Measurements from ENCODE around the gene NUBPL. TPM values are rescaled to one million over a fixed set of nuclear protein-coding genes. Genes with fewer than 3 reads are reported as not detected.
"Not testable (repeated sequence)": the region's sequence is repeated elsewhere in the genome, so short reads cannot be mapped to it uniquely, and the experiment has no call there.

The NUBPL gene
- total RNA-seq, 4 donors from 2014 or later: 1.9 to 45.2 (median 11.6) TPM

DNA sequence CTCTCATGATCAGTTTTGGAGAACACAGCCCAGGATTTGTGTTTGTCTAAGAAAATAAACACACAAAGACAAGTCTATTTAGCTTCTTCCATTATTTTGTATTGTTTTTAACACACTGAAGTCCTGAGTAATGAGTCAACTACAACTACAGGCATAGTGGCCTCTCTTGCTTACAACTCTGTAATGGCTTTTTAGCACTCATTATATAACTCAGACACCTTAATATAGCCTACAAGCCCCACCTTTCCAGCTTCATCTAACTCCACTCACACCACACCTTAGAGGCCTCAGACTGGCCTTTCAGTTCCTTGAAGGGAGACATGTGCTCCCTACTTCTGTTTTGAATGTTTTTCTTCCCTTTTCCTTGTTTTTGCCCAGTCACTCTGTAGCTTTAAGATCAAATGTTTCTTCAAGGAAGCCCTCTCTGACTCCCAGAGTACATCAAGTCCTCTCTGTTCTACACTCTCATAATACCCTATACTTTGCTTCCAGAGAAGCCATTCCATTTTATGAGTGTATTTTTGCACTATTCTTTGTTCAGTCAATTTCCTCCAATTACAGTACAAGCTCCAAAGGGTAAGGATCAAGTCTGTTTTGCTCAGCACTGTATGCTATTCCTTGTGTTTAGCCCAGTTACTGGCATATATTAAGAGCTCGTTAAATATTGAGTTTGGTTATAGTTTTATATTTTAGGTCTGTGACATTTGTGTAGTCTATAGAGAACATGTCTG is 282.3 kb downstream of the NUBPL start:
- peak overlapping the region; percentile 47 to 70 (median 67) for H3K27ac ChIP-seq
- intact Hi-C loops (cut with DNase I; ENCODE audit: low total_unique reads) (no loop called here), in situ Hi-C loops (cut with MboI; ENCODE audit: low pct_ligation_motif_present in 1 of 4, low pct_unique_long_range_greater_than_20kb in 1 of 4, low sequenced_read_pairs in 3 of 4) (no loop called here)
- peak; percentile 34 for DNase-seq
- no peak for TF ChIP-seq EP300 (IDR thresholded peaks at IDR 0.05; ENCODE audit: low read depth)
- peak; percentile 28 for TF ChIP-seq POLR2A (IDR thresholded peaks at IDR 0.05)
- 71 to 75% methylated on average over 1 of the region's 1 CpG for WGBS, 2 donors (ENCODE audit: low coverage in 1 of 2)
- H3K9me3 ChIP-seq: no peaks in the 10 kb centered on the region
- no peaks in the 10 kb centered on the region for H3K36me3 ChIP-seq
- H3K27me3 ChIP-seq: no peaks in the 10 kb centered on the region
- H3K4me3 ChIP-seq: no peak overlapping the region
- H3K4me1 ChIP-seq: peaks cover 0 to 26% (median 6%) of the 10 kb centered on the region in 4 donors

DNA sequence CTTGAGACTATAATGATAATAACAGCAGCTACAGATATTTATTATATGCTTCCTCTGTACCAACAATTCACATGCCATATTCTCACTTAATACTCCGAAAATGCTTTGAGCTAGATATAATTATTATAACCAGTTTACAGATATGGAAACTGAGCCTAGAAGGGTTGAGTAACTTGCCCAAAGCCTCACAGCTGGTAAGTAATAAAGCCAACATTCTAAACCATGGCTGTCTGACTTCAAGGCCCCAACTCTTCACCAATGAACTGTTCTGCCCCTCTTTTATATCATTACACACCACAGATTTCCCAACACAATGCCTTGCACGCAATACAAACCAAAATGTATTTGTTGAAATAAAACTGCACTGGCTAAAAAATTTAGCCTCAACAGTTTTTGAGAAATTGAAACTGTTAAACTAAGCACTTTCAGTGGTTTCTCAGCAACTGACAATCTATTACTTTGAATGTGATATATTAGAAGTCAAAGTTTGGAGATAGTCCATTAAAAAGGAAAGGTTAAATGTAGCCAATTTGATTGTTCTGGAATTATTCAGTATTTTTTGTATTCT is 293.4 kb downstream of the NUBPL start:
- WGBS, 2 donors (ENCODE audit: low coverage in 1 of 2): 83 to 91% methylated on average over 2 of the region's 2 CpGs
- Histone ChIP-seq H3K4me1 (no peaks in the 10 kb centered on the region), H3K27me3 (no peaks in the 10 kb centered on the region), H3K4me3 (no peak overlapping the region), H3K27ac (no peak overlapping the region), H3K36me3 (no peaks in the 10 kb centered on the region), H3K9me3 (no peaks in the 10 kb centered on the region)
- TF ChIP-seq POLR2AphosphoS5 (IDR thresholded peaks at IDR 0.05) (no peak), EP300 (IDR thresholded peaks at IDR 0.05; ENCODE audit: low read depth) (no peak), POLR2A (IDR thresholded peaks at IDR 0.05) (no peak)
- TF ChIP-seq, protein P1, sequence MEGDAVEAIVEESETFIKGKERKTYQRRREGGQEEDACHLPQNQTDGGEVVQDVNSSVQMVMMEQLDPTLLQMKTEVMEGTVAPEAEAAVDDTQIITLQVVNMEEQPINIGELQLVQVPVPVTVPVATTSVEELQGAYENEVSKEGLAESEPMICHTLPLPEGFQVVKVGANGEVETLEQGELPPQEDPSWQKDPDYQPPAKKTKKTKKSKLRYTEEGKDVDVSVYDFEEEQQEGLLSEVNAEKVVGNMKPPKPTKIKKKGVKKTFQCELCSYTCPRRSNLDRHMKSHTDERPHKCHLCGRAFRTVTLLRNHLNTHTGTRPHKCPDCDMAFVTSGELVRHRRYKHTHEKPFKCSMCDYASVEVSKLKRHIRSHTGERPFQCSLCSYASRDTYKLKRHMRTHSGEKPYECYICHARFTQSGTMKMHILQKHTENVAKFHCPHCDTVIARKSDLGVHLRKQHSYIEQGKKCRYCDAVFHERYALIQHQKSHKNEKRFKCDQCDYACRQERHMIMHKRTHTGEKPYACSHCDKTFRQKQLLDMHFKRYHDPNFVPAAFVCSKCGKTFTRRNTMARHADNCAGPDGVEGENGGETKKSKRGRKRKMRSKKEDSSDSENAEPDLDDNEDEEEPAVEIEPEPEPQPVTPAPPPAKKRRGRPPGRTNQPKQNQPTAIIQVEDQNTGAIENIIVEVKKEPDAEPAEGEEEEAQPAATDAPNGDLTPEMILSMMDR (IDR thresholded peaks at IDR 0.05): no peak
- in situ Hi-C loops (cut with MboI; ENCODE audit: low pct_ligation_motif_present in 1 of 4, low pct_unique_long_range_greater_than_20kb in 1 of 4, low sequenced_read_pairs in 3 of 4): no loop called here
- intact Hi-C loops (cut with DNase I; ENCODE audit: low total_unique reads): no loop called here
- DNase-seq: no peak

DNA sequence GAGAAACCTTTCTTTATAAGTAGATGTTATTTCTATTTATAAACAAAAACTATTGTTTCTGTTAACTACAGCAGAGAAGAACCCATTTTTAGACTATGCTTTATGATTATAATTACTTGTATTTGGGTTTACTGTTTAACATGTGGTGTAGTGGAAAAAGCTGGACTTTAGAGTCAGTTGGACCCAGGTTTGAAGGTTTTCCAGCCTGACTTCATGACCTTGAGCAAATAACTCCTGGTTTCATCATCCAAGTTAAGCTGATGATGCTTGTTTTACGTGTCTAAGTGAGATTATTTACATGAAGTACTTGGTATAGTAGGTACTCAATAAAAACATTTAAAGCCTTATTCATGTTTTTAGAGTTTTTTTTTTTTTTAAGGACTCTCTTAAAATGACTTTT is 294.1 kb downstream of the NUBPL start:
- intact Hi-C loops (cut with DNase I; ENCODE audit: low total_unique reads) (no loop called here), in situ Hi-C loops (cut with MboI; ENCODE audit: low pct_ligation_motif_present in 1 of 4, low pct_unique_long_range_greater_than_20kb in 1 of 4, low sequenced_read_pairs in 3 of 4) (no loop called here)
- no peak for DNase-seq
- H3K36me3 ChIP-seq: no peaks in the 10 kb centered on the region
- H3K4me1 ChIP-seq: no peaks in the 10 kb centered on the region
- no peak overlapping the region for H3K4me3 ChIP-seq
- H3K27me3 ChIP-seq: no peaks in the 10 kb centered on the region
- H3K9me3 ChIP-seq: no peaks in the 10 kb centered on the region
- no peak overlapping the region for H3K27ac ChIP-seq
- WGBS, 2 donors (ENCODE audit: low coverage in 1 of 2): 64 to 79% methylated on average over 1 of the region's 1 CpG
- TF ChIP-seq, protein P1 (IDR thresholded peaks at IDR 0.05): no peak
- TF ChIP-seq POLR2A (IDR thresholded peaks at IDR 0.05) (no peak), EP300 (IDR thresholded peaks at IDR 0.05; ENCODE audit: low read depth) (no peak), POLR2AphosphoS5 (IDR thresholded peaks at IDR 0.05) (no peak)

DNA sequence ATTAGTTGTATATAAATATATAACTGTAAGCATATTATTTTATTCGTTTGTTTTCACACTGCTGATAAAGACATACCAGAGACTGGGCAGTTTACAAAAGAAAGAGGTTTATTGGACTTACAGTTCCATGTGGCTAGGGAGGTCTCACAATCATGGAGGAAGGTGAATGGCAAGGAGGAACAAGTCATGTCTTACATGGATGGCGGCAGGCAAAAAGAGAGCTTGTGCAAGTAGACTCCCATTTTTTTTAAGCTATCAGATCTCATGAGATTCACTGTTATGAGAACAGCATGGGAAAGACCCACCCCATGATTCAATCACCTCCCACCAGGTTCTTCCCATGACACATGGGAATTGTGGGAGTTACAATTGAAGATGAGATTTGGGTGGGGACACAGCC is 294.8 kb downstream of the NUBPL start:
- in situ Hi-C loops (cut with MboI; ENCODE audit: low pct_ligation_motif_present in 1 of 4, low pct_unique_long_range_greater_than_20kb in 1 of 4, low sequenced_read_pairs in 3 of 4); H3K4me1 ChIP-seq; H3K27me3 ChIP-seq: not testable (repeated sequence)

DNA sequence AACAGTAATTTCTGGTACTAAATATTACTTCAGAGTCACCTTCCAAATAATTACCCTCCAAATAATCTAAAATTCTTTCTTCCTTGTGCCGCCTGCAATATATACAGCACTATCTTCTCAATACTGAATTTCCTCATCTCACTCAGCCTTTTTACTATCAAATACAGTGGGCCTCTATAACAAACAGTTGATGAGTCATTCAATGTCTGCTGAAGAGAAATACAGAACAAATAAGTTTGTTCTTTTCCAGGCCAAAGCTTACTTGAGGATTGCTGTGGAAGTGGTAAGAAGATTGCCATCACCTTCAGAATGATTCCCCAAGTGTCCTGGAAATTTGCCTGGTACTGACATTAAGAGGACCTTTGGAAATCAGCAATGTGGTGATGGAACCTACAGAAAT is 297.7 kb downstream of the NUBPL start:
- 0 to 90% methylated on average over 1 of the region's 1 CpG for WGBS, 2 donors (ENCODE audit: low coverage in 1 of 2)
- in situ Hi-C loops (cut with MboI; ENCODE audit: low pct_ligation_motif_present in 1 of 4, low pct_unique_long_range_greater_than_20kb in 1 of 4, low sequenced_read_pairs in 3 of 4) (no loop called here), intact Hi-C loops (cut with DNase I; ENCODE audit: low total_unique reads) (no loop called here)
- no peaks in the 10 kb centered on the region for H3K36me3 ChIP-seq
- no peak overlapping the region for H3K27ac ChIP-seq
- TF ChIP-seq EP300 (IDR thresholded peaks at IDR 0.05; ENCODE audit: low read depth): no peak
- TF ChIP-seq, protein P1 (IDR thresholded peaks at IDR 0.05): no peak
- no peak for TF ChIP-seq POLR2A (IDR thresholded peaks at IDR 0.05)
- no peak for TF ChIP-seq POLR2AphosphoS5 (IDR thresholded peaks at IDR 0.05)
- no peaks in the 10 kb centered on the region for H3K9me3 ChIP-seq
- no peaks in the 10 kb centered on the region for H3K27me3 ChIP-seq
- DNase-seq: no peak
- no peak overlapping the region for H3K4me3 ChIP-seq
- H3K4me1 ChIP-seq: no peaks in the 10 kb centered on the region

More for the DNA sequence above, 294.8 kb downstream of the NUBPL start:
- H3K27ac ChIP-seq; DNase-seq; H3K9me3 ChIP-seq; H3K4me3 ChIP-seq; intact Hi-C loops (cut with DNase I; ENCODE audit: low total_unique reads); H3K36me3 ChIP-seq: not testable (repeated sequence)
- 80 to 91% methylated on average over 1 to 2 of the region's 2 CpGs for WGBS, 2 donors (ENCODE audit: low coverage in 1 of 2)
